Heart left ventricle (tissue), 13 donors: ENCODE measurements around the gene TYSND1.

Source experiments
- POLR2A ChIP-seq, 2 donors: fragments of 450-650 bp; IDR thresholded peaks; one replicate each; pipeline ENCODE4 v1.6.1; 2017; ENCODE audit warnings: antibody characterized with exemption in 2 of 2, mild to moderate bottlenecking in 2 of 2, moderate library complexity in 2 of 2
- TF ChIP-seq, protein P1 (sequence below), 12 donors: fragments of 200-600 bp; sonication (generic) in 4 of 12; IDR thresholded peaks; one replicate each; pipeline versions ENCODE4 v1.5.0 to v1.8.0; 2018 to 2022; ENCODE audit warnings: antibody characterized with exemption in 12 of 12, mild to moderate bottlenecking in 5 of 12
- donor health status: ischemic (EF 13 %, LVEDD 7.1; RV severe dilation, severe dysfunction).
- donor health status: DM: no; HTN: yes; CAD: no.
- donor health status: DM: no; HTN: no; CAD: no.
- donor health status: ischemic (EF 25% LVEDD 6.9; RV normal size, moderate dysfunction).
- donor health status: ischemic (EF 25% LVEDD 5.7; RV mildly dilated, moderate dysfunction).
- donor health status: ischemic (EF 35%, LVEDD 5.7; RV mildly dilated, moderate dysfunction).
- donor health status: nonischemic (EF 11% LVEDD 7.7; RV severe dilation, severe dysfunction).
- donor health status: DM: yes; HTN: yes; CAD: no.
- donor health status: PGD.
- donor health status: ischemic (EF 29% LVEDD 5.4; RV normal size, mild dysfunction).
- donor health status: nonischemic (EF 23%, LVEDD 6.1; RV moderate dilation, normal function).

DNA sequence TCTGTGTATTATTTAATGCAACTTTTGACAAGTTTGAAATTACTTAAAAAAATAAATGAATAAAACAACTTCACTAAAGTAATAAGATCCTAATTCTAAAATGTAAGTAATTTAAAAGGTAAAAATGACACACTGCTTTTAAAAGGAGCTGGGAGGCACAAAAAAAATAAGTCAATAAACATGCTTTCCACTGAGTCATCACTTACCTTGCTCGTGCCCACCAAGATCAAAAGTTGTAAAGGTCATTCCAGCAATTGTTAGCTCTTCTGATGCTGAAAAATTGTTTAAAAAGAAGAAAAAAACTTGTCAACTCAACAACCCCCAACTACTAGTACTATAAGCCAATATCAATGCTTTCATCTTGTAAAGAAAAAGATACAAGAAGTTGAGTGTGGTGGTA, 14.3 kb upstream of the TYSND1 start:
- TF ChIP-seq, protein P1, sequence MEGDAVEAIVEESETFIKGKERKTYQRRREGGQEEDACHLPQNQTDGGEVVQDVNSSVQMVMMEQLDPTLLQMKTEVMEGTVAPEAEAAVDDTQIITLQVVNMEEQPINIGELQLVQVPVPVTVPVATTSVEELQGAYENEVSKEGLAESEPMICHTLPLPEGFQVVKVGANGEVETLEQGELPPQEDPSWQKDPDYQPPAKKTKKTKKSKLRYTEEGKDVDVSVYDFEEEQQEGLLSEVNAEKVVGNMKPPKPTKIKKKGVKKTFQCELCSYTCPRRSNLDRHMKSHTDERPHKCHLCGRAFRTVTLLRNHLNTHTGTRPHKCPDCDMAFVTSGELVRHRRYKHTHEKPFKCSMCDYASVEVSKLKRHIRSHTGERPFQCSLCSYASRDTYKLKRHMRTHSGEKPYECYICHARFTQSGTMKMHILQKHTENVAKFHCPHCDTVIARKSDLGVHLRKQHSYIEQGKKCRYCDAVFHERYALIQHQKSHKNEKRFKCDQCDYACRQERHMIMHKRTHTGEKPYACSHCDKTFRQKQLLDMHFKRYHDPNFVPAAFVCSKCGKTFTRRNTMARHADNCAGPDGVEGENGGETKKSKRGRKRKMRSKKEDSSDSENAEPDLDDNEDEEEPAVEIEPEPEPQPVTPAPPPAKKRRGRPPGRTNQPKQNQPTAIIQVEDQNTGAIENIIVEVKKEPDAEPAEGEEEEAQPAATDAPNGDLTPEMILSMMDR (IDR thresholded peaks at IDR 0.05), result no peak
- no peak for TF ChIP-seq POLR2A (IDR thresholded peaks at IDR 0.05)
